Stimulated activated CD8-positive, alpha-beta memory T cell treated with anti-CD3 and anti-CD28 coated beads, Interleukin-4, amount 100 ng/mL, for 1 hour (primary cell): Measurements from ENCODE around the gene ERC1.

Source experiments
- DNase-seq, 2 donors: peaks; one replicate each; pipeline ENCODE4 v3.0.0-alpha.2; 2020; ENCODE audit warnings: low read depth in 2 of 2, low spot score in 1 of 2

Gene ERC1

GRCh38 chr12:1471224-1471623 is 480.2 kb downstream of the ERC1 start:
- no peak for DNase-seq

DNA sequence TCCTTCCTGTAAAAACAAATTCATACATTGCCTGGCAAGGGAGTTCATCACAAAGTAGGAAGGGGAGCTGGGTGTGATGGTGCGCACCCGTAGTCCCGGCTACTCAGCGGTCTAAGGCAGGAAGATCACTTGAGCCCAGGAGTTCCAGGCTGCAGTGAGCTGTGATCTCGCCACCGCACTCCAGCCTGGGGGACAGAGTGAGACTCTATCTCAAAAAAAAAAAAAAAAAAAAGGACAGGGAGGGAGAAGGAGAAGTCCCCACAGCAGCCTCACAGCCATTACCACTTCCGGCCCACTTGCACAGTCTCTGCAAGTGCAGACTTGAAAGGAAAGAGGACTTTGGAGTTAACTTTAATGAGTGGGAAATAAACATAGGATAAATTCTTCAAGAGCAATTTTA is 482.4 kb downstream of the ERC1 start:
- no peak for DNase-seq

DNA sequence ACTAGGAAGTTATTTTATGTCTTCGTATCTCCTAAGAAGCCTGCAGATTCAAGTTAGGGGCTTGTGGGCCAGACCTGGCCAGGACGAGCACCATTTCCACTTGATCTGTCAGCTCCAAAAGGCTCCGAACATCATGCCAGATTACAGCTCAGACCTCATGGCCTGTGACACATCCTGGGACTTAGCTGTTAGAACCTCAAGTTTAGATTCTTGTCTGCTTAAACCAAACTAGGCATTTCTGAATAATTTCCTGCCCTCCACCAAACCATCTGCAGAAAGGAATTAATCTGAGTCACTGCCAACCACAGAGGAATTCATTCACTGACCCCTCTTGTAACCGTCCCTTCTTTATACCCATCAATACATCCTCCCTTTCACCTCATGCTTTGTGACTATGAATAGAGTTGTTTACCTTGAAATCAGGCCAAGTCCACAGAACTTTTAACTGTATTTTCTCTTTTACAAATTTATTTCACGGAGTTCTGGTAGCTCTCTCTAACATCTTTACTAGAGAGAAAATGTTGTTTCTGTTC is 483.1 kb downstream of the ERC1 start:
- DNase-seq = no peak

GRCh38 chr12:1474574-1475153 is 483.6 kb downstream of the ERC1 start:
- DNase-seq = no peak

GRCh38 chr12:1479645-1480044 is 488.6 kb downstream of the ERC1 start:
- DNase-seq = no peak

GRCh38 chr12:1481326-1481725 is 490.3 kb downstream of the ERC1 start:
- no peak for DNase-seq

GRCh38 chr12:1481906-1482305 is 490.9 kb downstream of the ERC1 start:
- no peak for DNase-seq

DNA sequence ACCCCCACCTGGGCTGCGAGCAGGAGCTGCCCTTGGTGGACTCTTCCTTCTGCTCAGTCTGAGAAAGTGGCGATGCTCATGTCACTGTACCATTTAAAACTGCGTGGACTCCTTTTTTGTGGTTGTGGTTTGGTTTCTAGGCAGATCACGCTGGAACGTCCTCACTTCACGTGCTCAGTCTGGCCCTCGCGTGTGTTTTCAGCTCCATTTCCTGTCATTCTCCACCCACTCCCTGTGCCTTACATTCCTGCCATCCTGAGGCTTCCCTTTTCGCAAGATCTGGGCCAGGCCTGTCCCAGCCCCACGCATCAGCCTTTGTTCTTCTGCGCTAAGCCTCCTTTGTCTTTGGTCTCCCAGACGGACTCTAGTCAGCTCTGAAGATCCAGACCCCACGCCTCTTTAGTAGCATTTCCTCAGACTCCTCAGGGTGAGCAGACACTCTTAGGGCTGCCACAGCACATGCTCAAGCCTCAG is 497.9 kb downstream of the ERC1 start:
- DNase-seq = no peak

- no peak for DNase-seq
These were observed 501.1 kb downstream of the ERC1 start for GRCh38 chr12:1491983-1492697.

DNA sequence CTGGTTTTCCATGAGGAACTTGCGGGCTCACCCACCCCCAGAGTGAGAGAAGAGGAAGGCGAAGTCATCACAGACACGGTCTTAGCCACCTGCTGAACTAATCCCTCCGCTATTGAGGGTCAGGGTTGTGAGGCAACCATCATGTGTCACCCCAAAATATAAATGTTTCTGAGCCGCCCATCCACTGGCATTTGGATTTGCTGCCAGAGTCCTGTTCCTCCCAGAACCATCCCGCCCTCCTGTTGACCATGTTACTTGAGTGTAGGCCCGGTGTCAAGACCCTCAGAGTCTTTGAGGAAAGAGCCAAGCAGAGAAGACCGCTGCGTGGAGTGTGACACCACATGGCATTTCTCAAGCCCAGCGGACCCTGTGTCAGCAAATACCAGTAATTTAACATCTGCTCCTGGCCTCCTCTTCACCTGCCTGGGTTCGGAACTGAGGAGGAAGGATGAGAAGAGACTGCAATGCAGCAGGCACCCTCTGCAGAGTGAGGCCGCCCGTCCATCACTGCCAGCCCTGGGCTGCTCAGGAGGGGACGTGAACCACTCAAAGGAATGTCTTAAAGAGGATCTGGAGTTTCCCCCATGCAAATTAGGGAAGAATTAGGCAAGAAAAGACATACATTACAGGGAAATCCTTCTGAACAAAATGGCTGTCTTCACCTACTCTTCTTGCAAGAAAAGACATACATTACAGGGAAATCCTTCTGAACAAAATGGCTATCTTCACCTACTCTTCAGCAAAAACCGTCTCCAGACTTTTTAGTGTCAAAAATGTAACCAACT is 502.9 kb downstream of the ERC1 start:
- DNase-seq = no peak

DNA sequence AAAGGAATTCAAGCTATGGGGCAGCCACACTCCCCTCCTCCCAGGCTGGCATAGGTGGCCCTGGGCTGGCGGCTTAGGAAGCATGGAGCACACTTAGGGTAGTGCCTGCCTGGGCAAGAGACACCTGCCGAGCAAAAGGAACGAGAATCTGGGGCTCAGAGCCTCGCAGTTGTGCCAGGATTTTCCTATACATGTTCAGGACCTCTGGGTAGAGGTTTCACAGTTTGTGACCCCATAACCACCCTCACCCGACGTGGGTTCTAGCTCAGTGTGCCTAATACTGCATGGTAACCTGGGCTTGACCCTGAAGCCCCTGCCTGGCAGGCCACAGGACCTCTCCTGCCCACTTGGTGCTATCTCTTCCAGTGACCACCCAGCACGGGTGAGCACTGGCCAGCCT is 503.8 kb downstream of the ERC1 start:
- no peak for DNase-seq

- DNase-seq = no peak
These were observed 505.3 kb downstream of the ERC1 start for GRCh38 chr12:1496162-1496900.

GRCh38 chr12:1497161-1497560 is 506.1 kb downstream of the ERC1 start:
- no peak for DNase-seq

DNA sequence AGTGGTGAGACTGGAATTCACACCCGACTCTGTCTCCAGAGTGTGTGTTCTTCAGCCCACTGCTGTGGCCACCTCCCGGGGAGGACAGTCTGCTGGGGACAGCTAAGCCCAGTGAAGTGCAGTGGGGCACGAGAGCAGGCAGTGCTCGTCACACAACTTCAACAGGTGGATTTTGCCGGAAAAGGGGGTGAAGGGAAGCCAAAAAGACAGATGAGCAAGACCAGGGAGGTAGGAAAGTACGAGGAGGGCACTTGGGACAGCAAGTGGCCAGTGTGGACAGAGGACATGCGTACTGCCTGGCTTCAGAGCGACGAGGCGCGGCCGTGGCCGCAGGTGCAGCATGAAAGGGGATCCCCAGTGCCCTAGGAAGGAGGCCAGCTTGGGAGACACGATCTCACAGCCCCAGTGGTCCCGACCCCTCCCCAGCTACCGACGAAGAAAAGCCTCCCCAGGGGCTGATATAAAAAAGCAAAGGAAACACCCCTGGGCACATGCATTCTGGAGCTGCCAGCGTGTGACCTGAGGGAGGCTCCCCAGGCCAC is 507.2 kb downstream of the ERC1 start:
- no peak for DNase-seq

DNA sequence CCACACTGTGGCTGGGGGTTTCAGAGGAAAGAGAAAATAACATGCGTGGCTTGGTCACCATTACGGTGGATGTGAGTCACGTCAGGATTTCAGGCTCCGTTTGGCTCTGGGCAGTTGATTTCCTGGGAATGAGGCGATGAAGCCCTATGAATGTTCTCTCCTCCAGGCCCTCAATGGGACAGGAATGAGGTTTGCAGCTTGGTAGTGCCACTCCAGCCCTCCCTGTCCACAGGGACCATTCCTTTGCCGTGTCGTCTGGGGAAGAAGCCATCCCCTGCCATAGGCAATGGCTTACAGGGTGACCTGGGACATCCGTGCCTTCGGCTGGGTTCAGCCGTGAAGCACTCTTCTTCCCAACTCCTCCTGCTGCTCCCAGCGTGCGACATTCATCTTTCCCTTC is 508.3 kb downstream of the ERC1 start:
- DNase-seq = no peak

- no peak for DNase-seq
These were observed 509.2 kb downstream of the ERC1 start for GRCh38 chr12:1500095-1500801.

DNA sequence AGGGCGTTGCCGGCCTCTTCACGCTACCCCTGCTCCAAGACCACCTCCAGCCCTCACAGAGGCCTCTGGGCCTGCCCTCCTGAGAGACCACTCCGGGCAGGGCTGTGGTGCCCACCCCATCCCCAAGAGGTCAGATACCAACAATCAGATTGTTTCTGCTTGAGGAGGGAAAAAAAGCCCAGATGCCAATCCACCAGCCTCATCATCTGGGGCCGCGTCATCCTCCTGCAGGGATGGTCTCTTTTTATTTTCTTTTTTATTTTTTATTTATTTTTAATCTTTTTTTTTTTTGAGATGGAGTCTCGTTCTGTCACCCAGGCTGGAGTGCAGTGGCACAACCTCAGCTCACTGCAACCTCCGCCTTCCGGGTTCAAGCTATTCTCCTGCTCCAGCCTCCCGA is 510.0 kb downstream of the ERC1 start:
- DNase-seq = no peak

DNA sequence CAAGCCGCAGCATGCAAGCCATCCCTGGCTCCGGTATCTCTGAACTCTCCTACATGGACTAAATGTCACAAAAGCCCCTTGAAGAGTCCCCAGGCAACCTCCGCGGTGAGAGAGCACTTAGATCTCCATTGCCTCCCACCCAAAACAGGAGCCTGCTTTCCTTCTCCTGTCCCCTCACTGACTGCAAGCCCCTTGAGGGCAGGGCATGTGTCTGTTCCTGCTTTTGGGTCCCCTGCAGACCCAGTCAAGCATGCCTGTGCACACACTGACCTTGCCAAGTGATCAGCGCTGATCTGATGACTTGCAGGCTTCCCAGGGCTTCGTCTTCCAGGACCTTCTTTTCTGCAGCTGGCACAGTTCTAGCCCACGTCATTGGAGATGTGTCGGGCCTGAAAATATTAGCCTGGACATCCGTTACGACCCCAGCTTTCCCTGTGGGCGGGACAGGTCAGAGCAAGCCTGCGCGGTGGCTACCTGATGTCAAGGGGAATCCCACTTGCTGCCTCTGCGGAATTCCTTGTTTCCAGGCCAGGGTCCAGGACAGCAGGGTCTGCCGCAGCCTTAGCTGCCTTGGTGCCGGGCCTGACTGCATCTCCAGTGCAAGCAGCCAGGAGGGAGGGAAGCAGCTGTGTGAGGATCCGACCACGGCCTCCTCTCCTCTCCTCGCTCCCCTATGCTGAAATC is 510.8 kb downstream of the ERC1 start:
- DNase-seq = no peak

GRCh38 chr12:1502379-1502720 is 511.3 kb downstream of the ERC1 start:
- no peak for DNase-seq

- DNase-seq = no peak
These were observed 511.8 kb downstream of the ERC1 start for GRCh38 chr12:1502831-1503230.
